ENCODE results near the gene LDLRAD1. TPM values are rescaled to one million over a fixed set of nuclear protein-coding genes. Genes with fewer than 3 reads are reported as not detected.
A peak's percentile ranks its signal among the peaks of the same experiment; 100 is the strongest.
"Not testable (repeated sequence)": the region's sequence is repeated elsewhere in the genome, so short reads cannot be mapped to it uniquely, and the experiment has no call there.

Gene LDLRAD1
- total RNA-seq, result not detected in 2 replicates

DNA sequence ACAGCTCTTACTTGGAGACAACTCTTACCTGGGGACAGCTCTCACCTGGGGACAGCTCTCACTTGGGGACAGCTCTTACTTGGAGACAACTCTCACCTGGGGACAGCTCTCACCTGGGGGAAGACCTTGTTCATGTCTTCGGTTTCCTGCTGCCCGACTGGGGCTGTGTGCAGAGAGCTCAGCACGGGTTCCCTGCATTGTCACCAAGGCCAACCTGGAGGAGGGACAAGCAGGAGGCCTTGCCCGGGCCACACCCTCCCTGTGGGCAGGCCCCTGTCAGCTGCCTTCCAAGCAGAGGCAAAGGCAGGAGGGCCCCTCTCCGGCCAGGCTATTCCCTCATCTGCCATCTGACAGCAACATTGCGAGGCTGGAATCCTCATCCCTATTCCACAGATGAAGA lies at the start of gene LDLRAD1:
Gene LDLRAD1 (minus strand): TSS at position 208 of the 400 bp plus-strand sequence. CDS start 74 bp downstream, at position 134.
- no peak for DNase-seq (ENCODE audit: low read depth, low spot score)

GRCh38 chr1:54064299-54064698 lies 46.3 kb upstream of the LDLRAD1 start:
- DNase-seq (ENCODE audit: low read depth, low spot score), result no peak

DNA sequence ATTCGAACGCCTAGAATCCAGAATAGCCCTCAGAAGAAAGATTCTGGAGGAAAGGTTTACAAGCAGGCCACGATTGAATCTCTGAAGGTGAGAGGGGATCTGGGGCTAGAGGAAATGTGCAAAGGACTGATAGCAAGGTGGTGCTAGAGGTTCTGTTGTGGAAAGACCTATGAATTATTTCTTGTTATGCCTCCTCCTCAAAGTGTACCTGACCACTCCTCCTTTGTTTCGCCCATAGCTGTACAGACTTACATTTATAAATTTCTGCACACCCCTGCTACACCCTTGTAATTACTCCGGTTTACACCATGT lies 36.4 kb upstream of the LDLRAD1 start:
- no peak for DNase-seq (ENCODE audit: low read depth, low spot score)

DNA sequence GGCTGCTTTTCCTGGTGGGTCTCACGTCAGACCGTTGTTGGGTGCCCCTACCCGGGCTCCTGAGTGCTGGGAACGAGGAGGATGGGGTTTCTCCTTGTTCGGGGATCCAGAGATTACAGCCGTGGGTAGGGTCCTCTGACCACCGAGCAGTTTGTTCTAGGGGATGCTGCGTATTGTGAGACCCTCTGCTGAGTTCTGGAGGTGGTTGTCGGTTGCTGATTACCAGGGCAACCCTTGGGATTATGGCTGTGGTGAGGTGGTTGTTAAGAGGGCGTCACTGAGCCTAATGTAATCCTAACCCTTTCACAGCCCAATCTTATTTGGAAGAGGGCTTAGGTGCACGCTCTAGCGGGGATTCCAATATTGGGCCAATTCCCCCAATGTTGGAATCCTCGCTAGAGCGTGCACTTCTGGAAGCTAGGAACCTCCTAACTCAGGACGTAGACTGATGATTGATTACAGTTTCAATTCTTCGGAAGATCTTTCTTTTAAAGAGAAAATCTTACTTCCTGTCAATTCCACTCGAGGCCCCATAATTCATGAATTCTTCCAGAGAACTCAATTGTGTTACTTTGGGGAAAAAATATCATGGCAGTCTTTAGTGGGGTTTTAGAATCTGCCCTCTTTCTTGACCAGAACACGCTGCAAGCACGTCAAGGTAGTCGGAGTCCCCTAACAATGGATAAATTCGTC lies 35.9 kb upstream of the LDLRAD1 start:
- no peak for DNase-seq (ENCODE audit: low read depth, low spot score)

DNA sequence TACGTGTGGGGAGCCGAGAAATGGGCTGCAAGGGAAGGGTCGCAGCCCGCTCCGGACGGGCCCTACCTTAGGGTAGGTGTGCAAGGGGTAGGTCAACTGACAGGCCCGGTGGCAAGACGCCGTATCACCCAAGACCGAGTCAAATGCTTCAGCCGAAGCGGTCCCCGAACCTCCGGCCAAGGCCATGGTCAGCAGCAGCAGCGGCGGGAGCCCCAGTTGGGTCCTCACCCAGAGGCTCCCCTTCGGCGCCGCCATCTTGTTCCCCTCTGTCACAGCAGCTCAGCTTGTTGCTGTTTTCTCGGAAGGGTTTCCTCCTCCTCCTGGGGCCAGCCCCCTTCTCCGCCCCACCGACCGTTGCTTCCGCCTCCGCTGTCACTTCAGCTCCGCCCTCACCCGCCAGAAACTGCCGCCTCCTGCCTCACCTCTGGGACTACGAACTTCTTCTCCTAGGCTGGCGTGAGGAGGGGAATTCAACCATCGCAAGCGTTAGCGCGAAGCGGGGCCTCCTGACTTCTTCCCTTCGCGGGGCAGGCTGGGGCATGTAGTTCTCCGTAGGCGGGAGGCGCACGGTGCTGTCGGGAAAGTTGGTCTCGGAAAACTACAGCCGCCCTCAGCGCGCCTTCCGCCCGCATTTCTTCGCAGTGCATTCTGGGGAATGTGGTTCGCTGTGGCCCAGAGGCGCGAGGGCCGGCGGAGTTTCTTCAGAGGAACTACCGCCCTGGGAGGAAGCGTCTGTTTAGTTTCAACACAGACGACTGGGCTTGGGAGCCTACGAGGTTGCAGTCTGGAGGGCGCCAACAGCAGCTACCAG lies 35.2 kb upstream of the LDLRAD1 start, which contains the start of the genes TCEANC2 and TMEM59:
Gene TCEANC2 (plus strand): TSS at position 675 of the 811 bp plus-strand sequence. CDS start 815 bp downstream, outside the sequence.
Gene TMEM59 (minus strand): TSS at position 271 of the 811 bp plus-strand sequence. CDS start 16 bp downstream, at position 255.
- DNase-seq (ENCODE audit: low read depth, low spot score), result peak; percentile 97

DNA sequence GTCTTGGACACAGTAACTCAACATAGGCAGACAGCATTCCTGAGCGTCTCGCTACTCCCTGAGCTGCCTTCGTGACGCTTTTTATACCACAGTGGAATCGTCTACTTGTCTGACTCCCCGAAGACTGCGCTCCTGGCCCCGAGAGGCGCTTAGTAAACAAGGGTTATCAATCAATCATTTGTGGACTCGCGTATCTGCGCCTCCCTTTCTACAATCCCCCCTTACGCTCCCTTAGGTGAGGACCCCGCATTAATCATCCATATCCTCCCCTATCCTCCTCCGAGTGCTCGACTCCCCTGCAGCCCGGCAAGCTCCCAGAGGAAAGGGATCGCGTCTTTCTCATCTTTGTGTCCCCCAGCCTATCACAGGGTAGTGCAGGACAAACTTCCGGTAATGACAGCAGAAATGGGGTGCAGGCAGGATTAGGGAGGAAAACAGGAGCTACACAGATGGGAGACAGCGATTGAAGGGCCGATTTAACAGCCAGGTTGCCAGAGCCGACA lies 34.5 kb upstream of the LDLRAD1 start:
- DNase-seq (ENCODE audit: low read depth, low spot score), result no peak

GRCh38 chr1:54051933-54052430 lies 34.0 kb upstream of the LDLRAD1 start:
- no peak for DNase-seq (ENCODE audit: low read depth, low spot score)

DNA sequence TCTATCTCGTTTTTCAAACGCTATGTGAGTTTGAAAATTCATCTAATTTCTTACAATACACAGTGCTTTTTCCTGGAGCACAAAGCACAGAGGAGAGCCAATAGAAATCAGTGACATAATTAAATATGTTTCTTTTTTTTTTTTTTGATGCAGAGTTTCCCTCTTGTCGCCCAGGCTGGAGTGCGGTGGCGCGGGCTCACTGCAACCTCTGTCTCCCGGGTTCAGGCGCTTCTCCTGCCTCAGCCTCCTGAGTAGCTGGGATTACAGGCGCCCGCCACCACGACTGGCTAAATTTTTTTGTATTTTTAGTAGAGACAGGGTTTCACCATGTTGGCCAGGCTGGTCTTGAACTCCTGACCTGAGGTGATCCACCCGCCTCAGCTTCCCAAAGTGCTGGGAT lies 32.4 kb upstream of the LDLRAD1 start:
- DNase-seq (ENCODE audit: low read depth, low spot score), result not testable (repeated sequence)

DNA sequence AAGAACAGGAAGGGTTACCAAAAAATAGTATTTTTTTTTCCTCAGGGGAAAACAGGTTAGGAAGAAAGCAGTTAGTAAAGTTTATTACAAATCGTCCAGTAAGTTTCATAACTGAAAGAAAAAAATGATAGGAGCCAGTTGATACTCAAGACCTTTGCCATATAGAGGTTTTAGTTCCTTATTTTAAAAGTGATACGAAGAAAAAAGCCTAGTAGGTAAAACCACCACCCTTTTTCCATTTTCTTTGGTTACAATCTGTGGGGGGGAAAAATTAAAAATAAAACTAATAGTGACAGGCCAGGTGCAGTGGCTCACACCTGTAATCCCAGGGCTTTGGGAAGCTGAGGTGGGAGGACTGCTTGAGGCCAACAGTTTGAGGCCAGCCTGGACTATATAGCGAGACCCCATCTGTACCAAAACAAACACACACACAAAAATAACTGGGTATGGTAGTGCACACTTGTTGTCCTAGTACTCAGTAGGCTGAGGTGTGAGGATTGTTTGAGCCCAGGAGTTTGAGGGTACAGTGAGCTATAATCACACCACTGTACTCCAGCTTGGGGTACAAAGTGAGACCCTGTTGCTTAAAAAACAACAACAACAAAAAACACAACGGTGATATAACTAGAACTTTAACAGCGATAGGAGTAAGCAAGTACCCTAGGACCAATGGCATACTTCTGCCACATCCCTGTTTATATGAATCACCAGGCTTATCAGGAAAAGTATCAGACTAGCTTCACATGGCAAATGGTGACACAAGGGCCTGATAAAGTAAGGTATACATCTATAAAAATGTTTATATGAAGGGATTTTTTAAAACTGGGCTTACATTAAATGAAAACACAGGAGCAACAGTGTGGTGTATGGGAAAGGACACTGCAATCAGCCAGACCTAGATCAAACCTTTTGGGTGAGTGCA lies 29.7 kb upstream of the LDLRAD1 start:
- no peak for DNase-seq (ENCODE audit: low read depth, low spot score)

GRCh38 chr1:54046671-54047383 lies 28.8 kb upstream of the LDLRAD1 start:
- no peak for DNase-seq (ENCODE audit: low read depth, low spot score)

GRCh38 chr1:54045496-54045895 lies 27.5 kb upstream of the LDLRAD1 start:
- no peak for DNase-seq (ENCODE audit: low read depth, low spot score)

DNA sequence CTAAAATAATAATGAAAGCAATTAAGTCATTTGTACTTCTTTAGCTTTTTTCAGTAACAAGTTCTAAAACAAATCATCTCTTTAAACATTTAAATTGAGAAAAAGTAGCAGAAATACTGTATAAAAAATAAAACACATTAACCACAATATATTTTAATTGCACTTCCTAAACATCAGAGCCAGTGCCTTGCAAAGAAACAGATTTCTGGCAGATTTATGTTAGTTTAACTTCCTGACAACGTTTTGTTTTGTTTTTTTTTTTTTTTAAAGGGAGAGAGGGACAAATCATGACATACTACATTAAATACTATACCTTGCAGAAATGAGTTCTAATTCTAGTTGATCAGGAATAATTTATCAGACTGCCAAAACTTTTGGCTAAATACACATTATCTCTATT lies 23.8 kb upstream of the LDLRAD1 start:
- no peak for DNase-seq (ENCODE audit: low read depth, low spot score)

- DNase-seq (ENCODE audit: low read depth, low spot score), result no peak
Observed at GRCh38 chr1:54037476-54037875, 19.5 kb upstream of the LDLRAD1 start.

GRCh38 chr1:54028306-54029251 lies 10.6 kb upstream of the LDLRAD1 start:
- DNase-seq (ENCODE audit: low read depth, low spot score), result no peak

DNA sequence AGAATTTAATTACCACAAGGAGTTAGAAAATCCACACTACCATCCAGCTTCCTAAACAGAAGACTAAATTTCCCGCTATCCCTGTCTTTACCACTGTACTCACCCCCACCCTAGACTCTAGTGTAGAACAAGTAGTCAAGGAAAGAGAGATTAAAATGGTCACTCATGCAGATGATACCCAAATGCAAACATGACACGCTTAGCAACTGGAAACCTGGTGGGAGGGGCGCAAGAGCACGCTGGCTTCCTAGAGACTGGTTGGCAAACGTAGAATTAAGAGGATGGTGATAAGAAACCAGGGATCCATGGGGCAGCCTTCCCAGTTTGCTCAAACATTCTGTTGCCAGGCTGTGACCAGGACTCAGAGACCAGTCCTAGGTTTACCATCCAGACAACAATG lies 9.9 kb upstream of the LDLRAD1 start:
- DNase-seq (ENCODE audit: low read depth, low spot score), result no peak

- not testable (repeated sequence) for DNase-seq (ENCODE audit: low read depth, low spot score)
Observed at GRCh38 chr1:54024811-54025210, 6.8 kb upstream of the LDLRAD1 start.

- no peak for DNase-seq (ENCODE audit: low read depth, low spot score)
Observed at GRCh38 chr1:54024358-54024757, 6.4 kb upstream of the LDLRAD1 start.

DNA sequence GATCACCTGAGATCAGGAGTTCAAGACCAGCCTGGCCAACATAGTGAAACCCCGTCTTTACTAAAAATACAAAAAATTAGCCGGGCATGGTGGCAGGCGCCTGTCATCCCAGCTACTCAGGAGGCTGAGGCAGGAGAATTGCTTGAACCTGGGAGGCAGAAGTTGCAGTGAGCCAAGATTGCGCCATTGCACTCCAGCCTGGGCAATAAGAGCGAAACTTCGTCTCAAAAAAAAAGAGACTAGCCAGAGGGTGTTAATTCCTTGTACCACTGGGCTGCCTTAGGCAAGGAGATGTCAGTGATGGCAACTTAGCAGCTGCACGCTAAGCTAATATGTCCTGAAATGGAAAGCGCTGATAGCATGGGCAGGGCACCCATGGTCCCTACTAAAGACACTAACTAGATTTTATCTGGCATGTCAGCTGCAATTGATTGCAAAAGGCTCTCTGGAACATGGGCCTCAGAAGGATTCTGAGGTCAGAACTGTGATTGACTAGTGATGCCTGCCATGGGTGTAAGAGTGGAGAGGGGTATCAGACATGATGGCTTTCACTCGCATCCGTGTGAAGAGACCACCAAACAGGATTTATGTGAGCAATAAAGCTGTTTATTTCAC lies 1.7 kb upstream of the LDLRAD1 start:
- not testable (repeated sequence) for DNase-seq (ENCODE audit: low read depth, low spot score)

DNA sequence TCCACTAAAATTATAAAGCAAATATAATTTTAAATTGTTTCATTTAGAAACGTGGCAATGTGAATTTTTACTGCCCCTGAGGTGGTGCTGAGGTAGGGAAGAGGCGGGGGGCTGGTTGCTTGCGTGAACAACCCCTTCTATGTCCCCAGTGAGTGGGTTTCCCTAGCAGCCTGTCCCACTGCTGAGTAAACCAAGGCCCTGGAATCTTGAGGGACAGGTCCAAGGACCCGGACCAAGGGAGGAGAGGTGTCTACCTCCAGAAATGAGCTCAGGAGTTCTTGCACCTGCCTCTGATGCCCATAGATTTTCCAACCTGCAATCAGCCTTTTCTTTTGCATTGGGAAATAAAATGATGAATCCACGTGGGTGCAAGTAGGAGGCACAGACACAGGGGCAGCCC lies 649 bp upstream of the LDLRAD1 start:
- DNase-seq (ENCODE audit: low read depth, low spot score), result no peak

Data from pulmonary artery endothelial cell (primary cell).